Caco-2 (cell line): ENCODE results near the gene SFMBT1. TPM values are rescaled to one million over a fixed set of nuclear protein-coding genes. Genes with fewer than 3 reads are reported as not detected.

ENCODE experiments used
- BruUV-seq: library from RNA; stranded (reverse); fragments of 400-500 nt; replicated peaks from 2 replicates; lab custom pipeline; 2021; lab: Mats Ljungman, UMichigan
- CTCF ChIA-PET: fragments of 300-600 bp; sonication (Branson Sonifier 250); formaldehyde crosslinking; loops from one replicate; lab custom pipeline; 2022; ENCODE audit warnings: antibody characterized with exemption; lab: Charles Lee
- POLR2A ChIA-PET: fragments of 300-600 bp; sonication (Branson Sonifier 250); formaldehyde crosslinking; loops from one replicate; lab custom pipeline; 2022; ENCODE audit warnings: antibody characterized with exemption; lab: Charles Lee
- DNase-seq, 2 experiments: peaks; one replicate each; pipeline versions ENCODE4 v3.0.0 to v3.0.0-alpha.2; 2020 to 2022
- H3K27me3 ChIP-seq: replicated peaks from 2 replicates; pipeline ENCODE4 v1.6.0; 2011; ENCODE audit warnings: low read length; ENCODE audit not compliant: control insufficient read depth, insufficient read depth
- H3K36me3 ChIP-seq: 2 replicates; pipeline ENCODE4 v1.5.1; 2011; ENCODE audit warnings: low read length; ENCODE audit not compliant: control insufficient read depth, insufficient read depth
- H3K4me1 ChIP-seq: fragments of 250-450 bp; sonication (Bioruptor Pico); 2 replicates; pipeline ENCODE4 v1.5.1; 2020; ENCODE audit warnings: mild to moderate bottlenecking
- H3K4me3 ChIP-seq: 2 replicates; pipeline ENCODE4 v1.5.1; 2011; ENCODE audit warnings: low read depth, mild to moderate bottlenecking, control low read depth, low read length
- H3K9me3 ChIP-seq: fragments of 250-450 bp; sonication (Bioruptor Pico); 2 replicates; pipeline ENCODE4 v1.5.1; 2020; ENCODE audit warnings: mild to moderate bottlenecking, moderate library complexity
- H3K27ac Mint-ChIP-seq: one replicate; pipeline ENCODE4 v1.8.0; 2022; ENCODE audit warnings: mixed read lengths; ENCODE audit not compliant: unreplicated experiment
- H3K27me3 Mint-ChIP-seq: one replicate; pipeline ENCODE4 v1.8.0; 2022; ENCODE audit warnings: mixed read lengths; ENCODE audit not compliant: insufficient read depth, unreplicated experiment
- H3K36me3 Mint-ChIP-seq: one replicate; pipeline ENCODE4 v1.8.0; 2022; ENCODE audit warnings: mild to moderate bottlenecking, mixed read lengths; ENCODE audit not compliant: insufficient read depth, unreplicated experiment
- H3K4me1 Mint-ChIP-seq: one replicate; pipeline ENCODE4 v1.8.0; 2022; ENCODE audit warnings: low read depth, mixed read lengths; ENCODE audit not compliant: unreplicated experiment
- H3K4me3 Mint-ChIP-seq: one replicate; pipeline ENCODE4 v1.8.0; 2022; ENCODE audit warnings: mild to moderate bottlenecking, moderate library complexity, mixed read lengths; ENCODE audit not compliant: unreplicated experiment
- H3K9me3 Mint-ChIP-seq: one replicate; pipeline ENCODE4 v1.8.0; 2022; ENCODE audit warnings: mixed read lengths; ENCODE audit not compliant: unreplicated experiment
- intact Hi-C: fragments of 100-400 bp; cut with micrococcal nuclease; formaldehyde crosslinking; loops from one replicate; pipeline ENCODE4 v1.10.0; 2022; ENCODE audit not compliant: unreplicated experiment
- total RNA-seq: library from RNA; stranded (reverse); gene quantifications from 2 replicates; pipeline ENCODE4 v1.2.3, GENCODE V29; 2022
- TF ChIP-seq, protein P1 (sequence below), 2 experiments: fragments of 200-600 bp in 1 of 2; IDR thresholded peaks; 1 replicate in 1 of 2; 2 replicates in 1 of 2; pipeline versions ENCODE4 v1.5.1 to v1.8.0; 2011 to 2022; ENCODE audit warnings: antibody characterized with exemption in 1 of 2, control low read depth in 1 of 2, inconsistent platforms in 1 of 2, low read depth in 1 of 2, low read length in 1 of 2, mild to moderate bottlenecking in 1 of 2, moderate library complexity in 1 of 2; ENCODE audit not compliant: insufficient read depth in 1 of 2, severe bottlenecking in 1 of 2, unreplicated experiment in 1 of 2

Gene SFMBT1
- total RNA-seq, 1 experiment from 2014 or later: 45.3 TPM

DNA sequence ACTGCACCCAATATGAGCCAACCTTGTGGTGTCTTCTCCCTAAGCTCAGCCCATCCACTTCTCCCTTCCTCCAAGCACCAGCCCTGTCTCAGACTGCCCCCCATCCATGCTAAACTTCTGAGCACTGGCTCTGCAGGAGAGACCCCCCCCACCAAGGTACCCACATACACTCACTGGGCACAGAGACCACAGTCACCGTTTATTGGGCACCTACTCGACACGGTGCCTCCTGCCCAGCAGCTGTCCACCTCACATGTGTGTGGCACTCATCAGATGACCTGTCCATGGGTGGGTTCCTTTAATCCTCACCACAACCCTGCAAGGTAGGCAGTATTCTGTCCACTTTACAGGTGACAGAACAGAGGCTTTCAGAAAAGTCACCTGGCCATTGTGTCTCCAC, 22.3 kb upstream of the SFMBT1 start:
- Histone ChIP-seq H3K4me1 (peaks cover 4% of the 10 kb centered on the region), H3K4me3 (no peak overlapping the region), H3K36me3 (no peaks in the 10 kb centered on the region; the same call in 1 of the 2 replicates), H3K9me3 (no peaks in the 10 kb centered on the region), H3K27me3 (no peaks in the 10 kb centered on the region)
- Mint-ChIP-seq H3K36me3 (no peaks in the 10 kb centered on the region), H3K4me1 (peaks cover 8% of the 10 kb centered on the region), H3K27me3 (peaks cover 8% of the 10 kb centered on the region), H3K9me3 (no peaks in the 10 kb centered on the region), H3K4me3 (no peak overlapping the region), H3K27ac (no peak overlapping the region)
- no TSS peak for BruUV-seq
- TF ChIP-seq, protein P1, sequence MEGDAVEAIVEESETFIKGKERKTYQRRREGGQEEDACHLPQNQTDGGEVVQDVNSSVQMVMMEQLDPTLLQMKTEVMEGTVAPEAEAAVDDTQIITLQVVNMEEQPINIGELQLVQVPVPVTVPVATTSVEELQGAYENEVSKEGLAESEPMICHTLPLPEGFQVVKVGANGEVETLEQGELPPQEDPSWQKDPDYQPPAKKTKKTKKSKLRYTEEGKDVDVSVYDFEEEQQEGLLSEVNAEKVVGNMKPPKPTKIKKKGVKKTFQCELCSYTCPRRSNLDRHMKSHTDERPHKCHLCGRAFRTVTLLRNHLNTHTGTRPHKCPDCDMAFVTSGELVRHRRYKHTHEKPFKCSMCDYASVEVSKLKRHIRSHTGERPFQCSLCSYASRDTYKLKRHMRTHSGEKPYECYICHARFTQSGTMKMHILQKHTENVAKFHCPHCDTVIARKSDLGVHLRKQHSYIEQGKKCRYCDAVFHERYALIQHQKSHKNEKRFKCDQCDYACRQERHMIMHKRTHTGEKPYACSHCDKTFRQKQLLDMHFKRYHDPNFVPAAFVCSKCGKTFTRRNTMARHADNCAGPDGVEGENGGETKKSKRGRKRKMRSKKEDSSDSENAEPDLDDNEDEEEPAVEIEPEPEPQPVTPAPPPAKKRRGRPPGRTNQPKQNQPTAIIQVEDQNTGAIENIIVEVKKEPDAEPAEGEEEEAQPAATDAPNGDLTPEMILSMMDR (IDR thresholded peaks at IDR 0.05; ENCODE audit: insufficient read depth in 1 of 2, low read depth in 1 of 2, low read length in 1 of 2, severe bottlenecking in 1 of 2, unreplicated experiment in 1 of 2): no peak
- DNase-seq: no peak
- CTCF ChIA-PET: interaction anchor here (0.6 to 1.0 kb wide), 2 partner anchors 122 to 247 kb away, joined by 3 to 4 read pairs; no protein-coding TSS in a partner anchor
- intact Hi-C loops: no loop called here
- POLR2A ChIA-PET: no interaction called here

DNA sequence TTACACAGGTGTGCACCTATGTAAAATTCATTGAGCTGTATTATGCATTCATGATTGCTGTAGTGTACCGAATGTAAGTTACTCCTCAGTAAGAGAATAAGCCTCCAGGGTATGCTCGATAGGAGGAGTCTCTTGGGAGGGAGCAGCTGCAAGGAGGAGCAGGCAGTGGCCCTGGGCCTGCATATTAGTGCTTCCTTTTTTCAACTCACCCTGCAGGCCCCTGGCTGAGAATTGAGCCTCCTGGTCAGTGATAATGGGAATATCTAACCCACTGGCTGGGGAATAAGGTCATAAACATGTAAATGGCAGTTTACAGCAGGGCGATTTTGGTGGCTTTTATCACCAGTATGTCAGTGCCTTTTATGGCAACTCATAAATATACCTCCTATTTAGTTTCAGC, 21.7 kb upstream of the SFMBT1 start:
- no peaks in the 10 kb centered on the region for H3K9me3 Mint-ChIP-seq
- Histone ChIP-seq H3K4me1 (peaks cover 4% of the 10 kb centered on the region), H3K36me3 (no peaks in the 10 kb centered on the region; the same call in 1 of the 2 replicates), H3K4me3 (no peak overlapping the region), H3K27me3 (no peaks in the 10 kb centered on the region), H3K9me3 (no peaks in the 10 kb centered on the region)
- H3K27me3 Mint-ChIP-seq: peaks cover 8% of the 10 kb centered on the region
- TF ChIP-seq, protein P1 (IDR thresholded peaks at IDR 0.05; ENCODE audit: insufficient read depth in 1 of 2, low read depth in 1 of 2, low read length in 1 of 2, severe bottlenecking in 1 of 2, unreplicated experiment in 1 of 2): no peak
- H3K4me3 Mint-ChIP-seq: no peak overlapping the region
- H3K4me1 Mint-ChIP-seq: peaks cover 4% of the 10 kb centered on the region
- DNase-seq: no peak
- ChIA-PET POLR2A (no interaction called here), CTCF (interaction anchor here (0.6 kb wide), 1 partner anchor 121 kb away, joined by 4 read pairs; no protein-coding TSS in a partner anchor)
- H3K36me3 Mint-ChIP-seq: no peaks in the 10 kb centered on the region
- H3K27ac Mint-ChIP-seq: no peak overlapping the region
- intact Hi-C loops: no loop called here
- no TSS peak for BruUV-seq

DNA sequence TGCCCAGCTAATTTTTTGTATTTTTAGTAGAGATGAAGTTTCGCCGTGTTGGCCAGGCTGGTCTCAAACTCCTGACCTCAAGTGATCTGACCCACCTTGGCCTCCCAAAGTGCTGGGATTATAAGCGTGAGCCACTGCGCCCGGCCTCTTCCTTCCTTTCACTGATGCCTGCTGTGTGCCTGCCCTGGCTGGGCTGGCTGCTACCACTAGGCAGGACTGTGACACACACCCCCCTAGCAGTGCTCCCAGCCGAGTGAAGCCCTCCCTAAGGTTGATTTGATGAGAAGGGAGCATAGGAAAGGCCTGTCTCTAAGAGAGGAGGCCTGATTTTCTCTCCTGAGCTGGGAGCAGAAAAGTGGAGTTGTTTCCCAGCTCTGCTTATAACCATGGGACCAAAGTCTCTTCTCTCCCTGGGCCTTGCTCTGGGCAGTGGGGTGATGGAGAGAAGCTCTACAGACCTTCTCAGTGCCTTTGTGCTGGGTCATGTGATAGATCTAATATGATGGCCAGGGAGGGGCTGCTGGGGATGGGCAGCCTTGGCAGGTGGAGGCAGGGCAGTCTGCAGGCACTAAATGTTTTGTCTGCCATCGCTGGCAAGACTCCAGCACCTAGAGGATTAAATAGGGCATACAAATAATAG, 20.1 kb upstream of the SFMBT1 start:
- no TSS peak for BruUV-seq
- CTCF ChIA-PET: interaction anchor here (0.5 to 0.7 kb wide), 3 partner anchors 132 to 158 kb away, joined by 3 to 6 read pairs (median 5); no protein-coding TSS in a partner anchor
- no peak overlapping the region for H3K27ac Mint-ChIP-seq
- H3K4me3 Mint-ChIP-seq: no peak overlapping the region
- Histone ChIP-seq H3K4me3 (no peak overlapping the region), H3K4me1 (no peaks in the 10 kb centered on the region), H3K9me3 (no peaks in the 10 kb centered on the region), H3K36me3 (no peaks in the 10 kb centered on the region), H3K27me3 (no peaks in the 10 kb centered on the region)
- TF ChIP-seq, protein P1 (IDR thresholded peaks at IDR 0.05; ENCODE audit: insufficient read depth in 1 of 2, low read depth in 1 of 2, low read length in 1 of 2, severe bottlenecking in 1 of 2, unreplicated experiment in 1 of 2): no peak
- POLR2A ChIA-PET: no interaction called here
- intact Hi-C loops: no loop called here
- H3K4me1 Mint-ChIP-seq: no peaks in the 10 kb centered on the region
- no peak for DNase-seq
- peaks cover 8% of the 10 kb centered on the region for H3K27me3 Mint-ChIP-seq
- no peaks in the 10 kb centered on the region for H3K36me3 Mint-ChIP-seq
- H3K9me3 Mint-ChIP-seq: no peaks in the 10 kb centered on the region
